Dedifferentiated amniotic fluid mesenchymal stem cell (primary cell): ENCODE results near the gene ARF6.
"Not testable (repeated sequence)": the region's sequence is repeated elsewhere in the genome, so short reads cannot be mapped to it uniquely, and the experiment has no call there.

ENCODE experiments used
- DNase-seq: peaks from one replicate; pipeline ENCODE4 v3.0.0-alpha.2; 2016; ENCODE audit errors: extremely low spot score

Gene ARF6

DNA sequence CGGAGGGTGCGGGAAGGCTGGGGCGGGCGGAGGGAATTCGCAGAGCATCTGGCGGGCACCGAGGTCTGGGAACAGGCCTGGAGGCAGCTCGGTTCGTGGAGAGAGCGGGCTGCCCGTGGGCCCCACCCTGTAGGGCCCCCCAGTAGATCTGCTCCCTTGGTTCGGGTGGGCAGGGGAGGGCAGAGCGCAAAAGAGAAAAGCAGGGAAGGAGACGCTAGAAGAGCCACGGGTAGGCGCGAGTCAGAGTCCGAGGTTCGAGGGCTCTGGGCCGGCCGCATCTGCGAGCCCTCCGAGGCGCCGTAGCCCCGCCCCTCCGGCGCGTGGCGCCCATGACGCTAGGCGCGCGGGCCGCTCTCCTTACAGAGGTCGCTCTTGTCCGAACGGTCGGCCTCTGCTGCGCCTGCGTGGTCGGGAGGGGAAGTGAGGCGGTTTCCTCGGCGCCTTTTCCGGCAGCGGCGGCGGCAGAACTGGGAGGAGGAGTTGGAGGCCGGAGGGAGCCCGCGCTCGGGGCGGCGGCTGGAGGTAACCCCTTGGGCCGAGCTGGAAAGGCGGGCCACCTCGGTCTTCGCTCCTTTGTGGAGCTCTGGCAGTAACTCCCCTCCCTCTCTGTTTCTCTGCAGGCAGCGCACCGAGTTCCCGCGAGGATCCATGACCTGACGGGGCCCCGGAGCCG is at the start of gene ARF6:
Gene ARF6 (plus strand): TSS at position 447 of the 673 bp plus-strand sequence. CDS start 655 bp downstream, outside the sequence.
- peak; percentile 97 for DNase-seq

DNA sequence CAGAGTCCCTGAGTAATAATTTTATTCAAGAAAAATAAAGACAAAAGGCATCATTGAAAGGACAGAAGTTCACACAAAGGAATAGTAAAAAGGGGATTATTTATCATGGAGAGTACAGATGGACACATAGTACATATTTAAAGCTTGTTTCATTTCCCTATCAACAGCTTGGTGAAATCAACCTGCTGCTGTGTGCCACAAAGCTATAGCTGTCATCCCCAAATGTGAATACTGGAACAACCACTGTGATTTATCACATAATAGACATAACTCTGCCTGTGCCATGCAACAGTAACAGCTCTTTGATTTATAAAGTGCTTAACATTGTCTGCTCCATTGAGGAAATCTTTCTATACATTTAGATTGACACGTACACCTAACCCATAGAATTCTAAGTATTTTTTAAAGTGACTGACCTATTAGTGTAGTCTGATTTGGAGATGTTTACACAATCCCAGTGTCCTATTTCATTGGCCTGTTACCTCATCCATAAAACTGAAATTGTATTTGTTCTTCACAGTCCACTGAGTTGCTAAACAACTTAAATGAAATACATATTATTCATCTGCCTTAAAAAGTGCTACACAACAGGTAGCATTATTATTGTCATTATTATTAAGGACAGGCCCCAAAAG is 43.6 kb upstream of the ARF6 start:
- DNase-seq = no peak

GRCh38 chr14:49851813-49852212 is 41.1 kb upstream of the ARF6 start:
- DNase-seq = no peak

- peak; percentile 84 for DNase-seq
Measured at GRCh38 chr14:49852301-49853157, 40.4 kb upstream of the ARF6 start, which contains the start of gene NEMF. NEMF (minus strand) TSS chr14:49852788; CDS start chr14:49852753, 35 bp downstream.

DNA sequence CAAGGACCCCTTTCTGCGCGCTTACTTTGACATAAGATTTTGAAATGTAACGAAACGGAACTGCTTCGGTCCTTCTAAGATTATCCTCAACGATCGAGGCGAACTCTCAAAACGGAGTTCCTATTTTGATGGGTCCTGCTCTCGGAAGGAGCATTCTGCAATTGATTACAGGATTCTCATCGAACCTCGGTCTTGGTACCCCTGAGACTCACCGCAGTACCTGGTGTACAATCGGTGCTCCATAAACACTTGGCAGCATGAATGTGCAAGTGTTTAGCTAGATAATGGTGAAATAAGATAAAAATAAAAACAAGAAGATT is 39.8 kb upstream of the ARF6 start:
- DNase-seq = no peak

DNA sequence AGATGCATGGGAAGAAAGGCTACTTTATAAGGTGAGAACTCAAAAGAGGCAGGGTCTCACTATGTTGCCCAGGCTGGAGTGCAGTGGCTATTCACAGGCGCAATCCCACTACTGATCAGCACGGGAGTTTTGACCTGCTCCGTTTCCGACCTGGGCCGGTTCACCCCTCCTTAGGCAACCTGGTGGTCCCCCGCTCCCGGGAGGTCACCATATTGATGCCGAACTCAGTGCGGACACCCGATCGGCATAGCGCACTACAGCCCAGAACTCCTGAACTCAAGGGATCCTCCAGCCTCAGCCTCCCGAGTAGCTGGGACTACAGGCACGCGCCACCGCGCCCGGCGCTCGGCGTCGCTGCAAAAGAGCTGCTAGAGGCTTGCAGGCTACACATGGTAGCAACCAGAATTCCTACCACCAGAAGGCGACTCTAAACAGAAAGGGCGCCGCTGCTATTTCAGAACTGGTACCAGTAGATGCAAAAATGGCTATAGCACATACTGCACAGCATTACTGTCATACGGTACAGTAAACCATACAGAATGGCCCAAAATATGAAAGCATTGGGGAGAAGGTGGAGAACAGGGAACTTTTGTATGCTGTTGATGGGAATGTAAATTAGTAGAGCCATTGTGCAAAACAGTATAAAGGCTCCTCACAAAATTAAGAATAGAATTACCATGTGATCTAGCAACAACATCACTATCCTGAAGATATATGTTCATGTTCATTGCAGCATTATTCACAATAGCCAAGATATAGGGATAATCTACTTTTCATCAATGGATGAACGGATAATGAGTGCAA is 39.1 kb upstream of the ARF6 start:
- DNase-seq = peak; percentile 76

- DNase-seq = no peak
Measured at GRCh38 chr14:49857427-49858003, 35.4 kb upstream of the ARF6 start.

DNA sequence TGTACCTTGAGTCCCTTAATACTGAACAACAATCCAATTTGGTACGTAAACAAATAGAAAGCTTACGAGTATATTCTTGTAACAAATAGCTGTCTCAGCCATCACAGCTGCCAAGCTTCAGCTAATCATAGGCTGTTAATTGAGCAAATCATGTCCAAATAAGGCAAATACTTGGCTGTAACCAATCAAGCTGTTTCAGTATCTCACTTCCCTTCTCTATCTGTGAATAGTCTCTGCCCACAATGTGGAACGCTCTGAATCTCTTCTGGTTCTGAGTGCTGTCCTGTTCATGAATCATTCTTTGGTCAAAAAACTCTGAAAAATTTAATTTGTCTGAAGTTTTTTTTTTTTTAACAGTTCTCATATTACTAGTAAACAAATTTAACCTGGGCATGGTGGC is 34.5 kb upstream of the ARF6 start:
- no peak for DNase-seq

DNA sequence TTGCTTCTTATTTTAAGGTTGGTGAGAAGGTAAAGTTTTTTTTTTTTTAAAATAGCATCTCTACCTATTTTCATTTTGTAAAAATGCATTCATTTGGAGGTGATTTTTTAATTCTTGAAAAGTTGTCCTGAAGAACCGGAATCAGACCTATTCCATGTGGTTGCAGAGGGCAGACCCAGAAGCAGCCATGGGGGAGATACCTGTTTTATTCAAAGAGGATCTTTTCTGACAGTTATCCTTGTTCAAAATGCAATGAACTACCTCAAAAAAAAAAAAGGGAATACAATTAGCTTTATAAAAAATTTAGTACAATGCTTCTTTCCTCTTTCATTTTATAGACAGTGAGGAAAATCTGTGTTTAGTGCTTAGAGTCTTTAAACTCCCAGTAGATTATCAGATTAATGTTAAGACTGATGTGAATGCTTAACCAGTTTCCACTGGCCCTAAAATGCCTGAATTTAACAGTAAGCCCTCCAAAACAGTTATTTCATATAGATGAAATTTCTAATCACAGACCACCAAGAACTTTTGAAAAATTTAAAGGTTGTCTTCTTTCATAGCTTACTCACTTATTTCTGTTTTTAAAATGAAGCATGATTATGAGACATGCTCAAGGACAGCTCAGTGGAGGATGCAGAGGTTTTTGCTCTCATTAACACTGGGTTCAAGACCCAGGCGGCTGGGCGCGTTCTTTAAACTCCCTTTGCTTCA is 31.7 kb upstream of the ARF6 start:
- DNase-seq = no peak

DNA sequence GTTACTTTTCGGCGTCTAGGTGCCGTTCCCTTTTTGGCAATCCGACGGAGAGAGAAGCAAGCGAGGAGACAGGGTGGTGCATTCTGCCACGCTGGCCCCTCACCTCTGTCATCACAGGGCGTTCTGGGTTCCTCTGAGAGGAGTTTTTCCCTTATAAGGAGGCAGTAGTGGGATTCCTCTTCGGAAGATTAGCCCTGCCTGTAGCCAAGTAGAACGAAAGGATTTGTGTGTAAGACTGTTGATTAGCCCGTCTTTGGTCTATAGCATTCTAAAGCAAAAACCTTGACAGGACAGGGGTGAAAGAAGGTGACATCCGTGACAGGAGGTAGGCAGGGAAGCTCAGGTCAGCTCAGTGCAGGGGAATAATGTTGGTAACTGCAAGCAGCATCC is 31.2 kb upstream of the ARF6 start:
- peak; percentile 61 for DNase-seq

DNA sequence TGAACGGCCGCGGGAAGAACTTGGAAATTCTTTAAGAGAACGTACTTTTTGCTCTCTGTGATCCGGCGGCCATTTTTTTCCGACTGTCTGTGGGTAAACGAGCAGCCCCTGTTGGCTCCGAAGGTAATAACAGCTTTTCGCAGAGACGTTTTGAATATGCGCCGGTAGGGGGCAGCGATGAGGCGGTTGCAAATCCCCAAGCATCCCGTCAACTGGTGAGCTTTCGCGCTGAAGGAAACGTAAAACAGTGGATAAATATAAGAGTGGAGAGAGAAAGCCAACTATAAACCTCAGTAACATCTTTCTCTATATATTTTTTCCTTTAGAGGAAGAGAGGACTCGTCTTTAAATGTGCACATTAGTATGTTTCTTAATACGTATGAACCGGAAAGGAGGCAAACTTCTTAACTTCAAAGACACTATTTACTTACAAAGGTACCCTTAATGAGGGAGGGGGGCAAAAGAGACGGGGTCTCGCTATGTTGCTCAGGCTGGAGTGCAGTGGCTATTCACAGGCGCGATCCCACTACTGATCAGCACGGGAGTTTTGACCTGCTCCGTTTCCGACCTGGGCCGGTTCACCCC is 30.7 kb upstream of the ARF6 start:
- DNase-seq = peak; percentile 69

- peak; percentile 17 for DNase-seq
Measured at GRCh38 chr14:49863487-49864281, 29.2 kb upstream of the ARF6 start.

DNA sequence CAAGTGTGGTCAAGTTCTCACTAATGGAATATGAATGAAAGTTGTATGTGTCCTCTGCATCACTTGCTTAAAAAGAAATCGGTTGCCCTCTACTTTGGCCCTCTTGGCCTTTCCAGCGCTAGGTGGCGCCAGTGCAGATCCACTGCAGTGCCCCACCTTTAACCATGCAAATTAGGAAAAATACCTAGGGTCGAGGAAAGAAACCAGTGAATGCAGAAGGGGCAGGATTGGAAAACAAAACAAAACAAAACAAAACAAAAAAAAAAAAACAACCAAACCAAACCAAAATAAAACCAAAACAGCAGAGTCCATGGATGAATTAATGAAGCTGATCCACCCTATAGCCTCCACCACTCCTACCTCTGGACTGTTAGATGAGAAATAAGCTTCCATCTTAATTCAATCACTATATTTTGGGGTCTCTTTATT is 27.4 kb upstream of the ARF6 start:
- DNase-seq = peak; percentile 60

GRCh38 chr14:49867831-49868719 is 24.8 kb upstream of the ARF6 start:
- peak; percentile 83 for DNase-seq

DNA sequence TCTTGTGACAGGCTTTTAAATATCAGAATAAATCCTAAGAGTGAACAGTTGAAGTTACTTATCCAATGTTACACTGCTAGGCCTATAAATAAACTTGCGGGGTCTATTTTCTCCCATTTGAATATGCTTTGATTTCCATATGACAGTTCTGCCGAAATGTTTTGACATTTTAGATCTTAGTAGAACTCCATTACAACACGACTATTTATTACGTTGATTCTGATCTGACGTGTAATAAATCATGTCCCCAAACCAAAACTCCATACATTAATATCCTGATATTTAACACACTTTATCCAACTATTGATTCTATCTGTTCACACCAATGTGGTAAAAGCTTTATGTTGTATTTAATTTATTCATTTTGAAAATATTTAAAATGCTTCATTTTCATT is 24.2 kb upstream of the ARF6 start:
- no peak for DNase-seq

DNA sequence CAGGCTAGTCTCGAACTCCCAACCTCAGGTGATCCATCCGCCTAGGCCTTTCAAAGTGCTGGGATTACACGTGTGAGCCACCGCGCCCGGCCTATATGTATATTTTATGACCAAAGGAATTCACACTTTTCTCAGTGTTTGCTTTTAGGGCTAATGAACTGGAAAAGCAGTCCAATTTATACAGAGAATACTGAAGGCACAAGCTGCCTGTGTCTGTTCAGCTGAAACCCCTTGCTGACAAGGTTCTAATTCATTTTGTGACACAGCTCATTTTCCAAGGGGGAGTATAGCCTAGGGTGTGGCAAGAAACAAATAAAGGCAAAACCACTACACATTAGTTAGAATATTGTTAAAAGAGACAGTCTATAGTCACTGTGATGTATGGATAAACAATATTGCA is 22.0 kb upstream of the ARF6 start:
- DNase-seq = no peak

GRCh38 chr14:49873548-49873947 is 19.3 kb upstream of the ARF6 start:
- DNase-seq = not testable (repeated sequence)

DNA sequence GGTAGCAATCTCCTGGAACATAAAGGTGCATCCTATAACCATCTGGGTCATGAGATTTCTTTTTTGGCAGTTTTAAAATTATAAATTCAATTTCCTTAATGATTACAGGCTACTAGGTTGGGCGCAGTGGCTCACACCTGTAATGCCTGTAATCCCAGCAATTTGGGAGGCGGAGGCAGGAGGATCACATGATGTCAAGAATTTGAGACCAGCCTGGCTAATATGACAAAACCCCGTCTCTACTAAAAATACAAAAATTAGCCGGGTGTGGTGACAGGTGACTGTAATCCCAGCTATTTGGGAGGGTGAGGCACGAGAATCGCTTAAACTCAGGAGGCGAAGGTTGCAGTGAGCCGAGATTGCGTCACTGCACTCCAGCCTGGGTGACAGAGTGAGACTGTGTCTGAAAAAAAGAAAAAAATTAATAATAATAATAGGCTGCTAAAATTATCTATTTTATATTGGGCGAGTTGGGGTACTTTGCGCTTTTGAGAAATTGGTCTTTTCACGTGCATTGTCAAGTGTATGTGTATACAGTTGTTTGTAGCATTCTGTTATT is 17.2 kb upstream of the ARF6 start:
- DNase-seq = no peak
